ENCODE results near the gene TKT. TPM values are rescaled to one million over a fixed set of nuclear protein-coding genes. Genes with fewer than 3 reads are reported as not detected.
"Not testable (repeated sequence)": the region's sequence is repeated elsewhere in the genome, so short reads cannot be mapped to it uniquely, and the experiment has no call there.

The TKT gene
- 138 and 187 TPM in 2 replicates for total RNA-seq
- 246 TPM for polyA plus RNA-seq (2012)

GRCh38 chr3:53255775-53256703, at the start of gene TKT:
Gene TKT, minus strand, starts transcription at chr3:53256022. Its CDS starts 80 bp downstream, at chr3:53255942.
- peak; percentile 88 for DNase-seq (ENCODE audit: low read depth)

GRCh38 chr3:53303957-53304356, 48.1 kb upstream of the TKT start:
- DNase-seq (ENCODE audit: low read depth), result no peak

DNA sequence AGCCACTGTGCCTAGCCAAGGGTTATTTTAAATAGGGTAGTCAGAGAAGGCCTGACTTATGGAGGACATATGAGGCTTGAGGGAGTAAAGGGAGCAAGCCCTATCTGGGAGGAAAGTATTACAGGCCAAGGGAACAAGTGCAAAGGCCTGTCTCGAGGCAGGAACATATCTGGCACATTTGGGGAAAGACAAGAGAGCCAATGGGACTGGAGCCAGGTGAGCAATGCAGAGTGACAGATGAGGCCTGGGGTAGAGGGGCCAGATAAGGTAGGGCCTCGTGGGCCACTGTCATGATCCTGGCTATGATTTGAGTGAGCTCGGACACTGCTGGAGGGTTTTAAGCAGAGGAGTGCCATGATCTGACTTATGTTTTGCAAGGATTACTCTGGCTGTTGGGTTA, 47.7 kb upstream of the TKT start:
- no peak for DNase-seq (ENCODE audit: low read depth)

DNA sequence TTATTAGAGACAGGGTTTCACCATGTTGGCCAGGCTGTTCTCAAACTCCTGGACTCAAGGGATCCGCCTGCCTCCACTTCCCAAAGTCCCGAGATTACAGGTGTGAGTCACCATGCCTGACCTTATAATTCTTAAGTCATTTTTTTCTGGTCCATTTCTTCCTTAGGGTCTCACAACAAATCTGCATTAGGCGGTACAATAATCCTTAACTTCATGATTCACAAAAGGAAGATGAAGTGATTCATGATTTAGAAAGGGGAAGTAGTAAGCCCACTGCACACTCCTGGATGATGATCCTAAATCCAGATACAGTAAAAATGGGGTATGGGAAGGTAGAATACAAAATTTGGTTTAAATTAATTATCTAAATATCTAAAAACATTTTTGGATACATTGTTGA, 45.0 kb upstream of the TKT start:
- DNase-seq (ENCODE audit: low read depth), result no peak

DNA sequence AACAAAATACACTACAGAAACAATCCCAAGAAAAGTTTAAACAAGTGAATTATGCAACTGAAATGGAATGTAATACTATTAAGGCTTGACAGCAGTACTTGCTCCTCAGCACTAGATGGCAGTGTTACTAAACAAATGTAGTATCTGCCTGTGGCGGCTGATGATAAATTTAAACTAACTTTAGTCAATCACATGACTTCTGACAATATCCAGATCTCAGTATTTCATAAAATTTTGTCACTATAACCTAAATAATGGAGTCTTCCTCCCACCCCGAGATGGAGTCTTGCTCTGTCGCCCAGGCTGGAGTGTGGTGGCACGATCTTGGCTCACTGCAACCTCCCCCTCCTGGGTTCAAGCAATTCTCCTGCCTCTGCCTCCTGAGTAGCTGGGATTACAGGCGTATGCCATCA, 43.8 kb upstream of the TKT start:
- peak; percentile 57 for DNase-seq (ENCODE audit: low read depth)

DNA sequence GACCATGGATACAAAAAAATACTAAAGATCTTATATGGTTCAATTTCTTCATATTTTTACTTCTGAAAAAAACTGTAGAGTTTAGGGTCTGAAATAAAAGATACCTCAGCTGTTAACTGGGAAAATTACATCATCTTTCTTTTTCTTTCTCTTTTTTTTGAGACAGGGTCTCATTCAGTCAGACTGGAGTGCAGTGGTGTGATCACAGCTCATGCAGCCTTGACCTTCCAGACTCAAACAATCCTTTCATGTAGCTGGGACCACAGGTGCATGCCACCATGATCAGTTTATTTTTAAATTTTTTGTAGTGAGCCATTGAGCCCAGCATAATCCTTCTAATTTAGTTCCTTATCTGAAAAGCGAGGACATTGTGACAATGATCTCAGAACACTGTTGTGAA, 39.6 kb upstream of the TKT start:
- peak; percentile 40 for DNase-seq (ENCODE audit: low read depth)

GRCh38 chr3:53293867-53294266, 38.0 kb upstream of the TKT start:
- DNase-seq (ENCODE audit: low read depth), result no peak

GRCh38 chr3:53288214-53288613, 32.4 kb upstream of the TKT start:
- DNase-seq (ENCODE audit: low read depth), result no peak

DNA sequence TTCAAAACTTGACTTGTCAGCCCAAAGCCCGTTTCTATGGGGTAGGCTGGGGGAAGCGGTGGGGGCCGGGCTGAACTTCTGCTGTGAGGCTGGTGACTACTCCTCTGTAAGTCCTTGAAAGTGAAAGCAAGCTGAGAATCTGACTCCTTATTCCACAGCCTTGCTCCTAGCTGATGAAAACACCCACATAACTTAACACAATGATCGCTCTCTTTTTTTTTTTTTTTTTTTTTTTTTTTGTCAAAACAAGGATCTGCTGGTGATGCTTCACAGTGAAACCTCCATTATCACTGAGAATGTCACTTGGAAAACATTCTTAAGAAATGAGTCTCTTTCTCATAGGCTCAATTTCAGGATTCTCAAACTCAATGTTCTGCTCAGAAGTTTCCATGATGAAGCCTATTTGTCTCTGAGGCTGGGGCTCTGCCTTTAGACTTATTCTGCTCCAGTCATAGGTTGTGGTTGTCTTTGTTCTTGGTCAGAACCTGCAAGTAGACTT, 31.4 kb upstream of the TKT start:
- no peak for DNase-seq (ENCODE audit: low read depth)

DNA sequence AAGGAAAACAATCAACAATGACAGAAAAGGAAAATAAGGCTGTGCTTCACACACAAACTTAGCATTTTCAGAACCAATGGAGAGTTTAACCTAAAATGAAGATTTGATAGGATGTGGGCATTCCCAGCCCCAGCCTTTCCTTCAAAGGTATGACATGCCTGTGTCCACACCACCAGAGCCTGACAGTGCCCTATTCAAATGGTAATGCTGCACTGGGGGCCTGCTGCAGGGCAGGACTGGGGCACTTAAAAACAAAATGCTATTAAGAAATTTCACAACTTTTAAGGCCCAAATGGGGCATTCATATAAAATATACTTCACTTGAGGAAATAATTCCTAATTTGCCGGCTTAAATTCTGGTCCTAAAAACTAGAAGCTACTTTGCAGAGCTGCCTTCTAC, 30.9 kb upstream of the TKT start:
- DNase-seq (ENCODE audit: low read depth), result no peak

DNA sequence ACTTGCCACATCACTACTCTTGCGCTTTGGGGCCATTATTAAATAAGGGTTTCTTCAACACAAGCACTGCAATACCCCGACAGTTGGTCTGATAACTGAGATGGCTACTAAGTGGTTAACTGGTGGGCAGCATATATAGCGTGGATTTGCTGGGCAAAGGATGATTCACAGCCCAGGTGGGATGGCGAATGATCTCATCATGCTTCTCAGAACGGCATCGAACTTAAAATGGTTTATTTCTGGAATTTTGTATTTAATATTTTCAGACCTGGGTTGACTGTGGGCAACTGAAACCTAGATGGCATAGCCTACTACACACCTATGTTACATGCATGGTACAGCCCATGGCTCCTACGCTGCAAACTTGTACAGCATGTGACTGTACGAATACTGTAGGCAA, 26.8 kb upstream of the TKT start:
- DNase-seq (ENCODE audit: low read depth), result no peak

DNA sequence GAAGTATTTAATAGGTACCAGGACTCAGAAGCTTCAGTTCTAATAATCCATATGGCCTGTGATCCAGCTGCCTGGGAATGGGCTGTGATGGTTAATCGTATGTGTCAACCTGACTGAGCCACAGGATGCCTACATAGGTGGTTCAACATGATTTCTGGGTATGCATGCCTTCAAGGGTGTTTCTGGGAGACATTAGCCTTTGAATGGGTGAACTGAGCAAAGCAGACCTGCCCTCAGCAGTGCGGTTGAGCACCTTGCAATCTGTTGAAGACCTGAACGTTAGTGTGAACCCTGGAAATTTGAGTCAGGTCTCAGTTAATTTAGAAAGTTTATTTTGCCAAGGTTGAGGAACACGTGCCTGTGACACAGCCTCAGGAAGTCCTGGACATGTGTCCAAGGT, 22.8 kb upstream of the TKT start:
- no peak for DNase-seq (ENCODE audit: low read depth)

- DNase-seq (ENCODE audit: low read depth), result no peak
These were observed 19.2 kb upstream of the TKT start for GRCh38 chr3:53274938-53275605.

GRCh38 chr3:53273146-53273670, 17.4 kb upstream of the TKT start:
- peak; percentile 16 for DNase-seq (ENCODE audit: low read depth)

GRCh38 chr3:53269888-53270880, 14.4 kb upstream of the TKT start:
- DNase-seq (ENCODE audit: low read depth), result peak; percentile 98

GRCh38 chr3:53269193-53269592, 13.4 kb upstream of the TKT start:
- not testable (repeated sequence) for DNase-seq (ENCODE audit: low read depth)

DNA sequence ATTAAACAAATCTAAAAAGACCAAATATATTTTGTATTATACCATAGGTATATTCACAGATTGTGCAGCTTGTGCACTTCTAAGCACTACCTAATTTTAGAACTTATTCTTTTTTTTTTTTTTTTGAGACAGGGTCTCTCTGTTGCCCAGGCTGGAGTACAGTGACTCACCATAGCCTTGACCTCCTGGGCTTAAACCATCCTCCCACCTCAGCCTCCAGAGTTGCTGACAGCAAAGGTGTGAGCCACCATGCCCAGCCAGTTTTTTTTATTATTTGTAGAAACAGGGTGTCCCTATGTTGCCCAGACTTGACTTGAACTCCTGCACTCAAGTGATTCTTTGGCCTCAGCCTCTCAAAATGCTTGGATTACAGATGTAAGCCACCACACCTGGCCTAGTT, 11.9 kb upstream of the TKT start:
- no peak for DNase-seq (ENCODE audit: low read depth)

GRCh38 chr3:53264718-53265117, 8.9 kb upstream of the TKT start:
- DNase-seq (ENCODE audit: low read depth), result no peak

- no peak for DNase-seq (ENCODE audit: low read depth)
These were observed 8.1 kb upstream of the TKT start for GRCh38 chr3:53263907-53264306.

DNA sequence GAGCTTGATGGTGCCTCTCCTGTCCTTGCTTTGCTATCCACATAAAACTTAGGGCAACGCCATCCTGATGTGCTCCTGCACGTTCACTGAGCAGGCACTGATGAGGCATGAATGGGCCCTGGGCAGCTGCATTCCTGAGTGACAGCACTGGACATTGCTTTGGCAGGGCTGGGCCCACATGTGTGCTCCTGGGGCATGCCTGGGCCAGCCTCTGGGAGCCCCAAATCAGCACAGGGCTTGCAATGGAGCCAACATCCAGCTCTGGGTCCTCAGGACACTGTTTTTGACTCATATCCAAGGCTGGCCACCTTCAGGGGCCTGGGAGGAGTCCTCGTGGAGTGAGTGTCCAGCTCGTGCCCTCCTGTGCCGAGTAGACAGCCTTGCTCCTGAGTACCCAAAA, 5.9 kb upstream of the TKT start:
- peak; percentile 24 for DNase-seq (ENCODE audit: low read depth)

GRCh38 chr3:53260286-53260785, 4.5 kb upstream of the TKT start:
- DNase-seq (ENCODE audit: low read depth), result no peak

All from myocyte (in vitro differentiated cells).